Measurements from ENCODE around the gene KRT79.
"Not testable (repeated sequence)": the region's sequence is repeated elsewhere in the genome, so short reads cannot be mapped to it uniquely, and the experiment has no call there.

- TF ChIP-seq CTCF (IDR thresholded peaks at IDR 0.05; ENCODE audit: control extremely low read depth in 1 of 3, insufficient read depth in 1 of 3, low read depth in 1 of 3, low read length in 3 of 3); JUN (IDR thresholded peaks at IDR 0.05; ENCODE audit: low read depth, low read length); RBBP5 (IDR thresholded peaks at IDR 0.05; ENCODE audit: borderline replicate concordance, low read depth, low read length): not testable (repeated sequence)
Observed at GRCh38 chr12:52795332-52795674, 38.8 kb downstream of the KRT79 start.

All from H1 (cell line).